Mammary epithelial cell (primary cell): ENCODE data around the gene RICTOR.

ENCODE experiments used
- CTCF ChIP-seq, 2 donors: IDR thresholded peaks in 1 of 2; conservative IDR thresholded peaks in 1 of 2; 2 replicates each; pipeline ENCODE4 v1.5.1; 2011 to 2012; ENCODE audit warnings: inconsistent platforms in 2 of 2, low read length in 2 of 2, mild to moderate bottlenecking in 2 of 2, control low read depth in 1 of 2, low read depth in 1 of 2; ENCODE audit not compliant: insufficient read depth in 1 of 2; ENCODE audit errors: extremely low read depth in 1 of 2
- EZH2 ChIP-seq: IDR thresholded peaks from 2 replicates; pipeline ENCODE4 v1.6.1; 2012; ENCODE audit warnings: low read length, inconsistent platforms, borderline replicate concordance

- TF ChIP-seq CTCF (conservative IDR thresholded peaks at IDR 0.05 in 1 of 2, IDR thresholded peaks at IDR 0.05 in 1 of 2; ENCODE audit: extremely low read depth in 1 of 2, insufficient read depth in 1 of 2, low read depth in 1 of 2, low read length in 2 of 2) (no peak), EZH2 (no peak)
Observed at GRCh38 chr5:39079147-39079546, 4.9 kb upstream of the RICTOR start.
